Breast epithelium (tissue), 3 donors: ENCODE measurements around the gene SLC13A2.

Experiments used
- CTCF ChIP-seq, 3 donors: fragments of 450-650 bp; IDR thresholded peaks; one replicate each; pipeline ENCODE4 v1.5.1; 2016 to 2017; ENCODE audit warnings: antibody characterized with exemption in 3 of 3, mild to moderate bottlenecking in 3 of 3, moderate library complexity in 3 of 3
- POLR2A ChIP-seq: fragments of 450-650 bp; IDR thresholded peaks from one replicate; pipeline ENCODE4 v1.6.1; 2016; ENCODE audit warnings: antibody characterized with exemption, mild to moderate bottlenecking, moderate library complexity

GRCh38 chr17:28480799-28481571, 7.5 kb downstream of the SLC13A2 start:
- TF ChIP-seq CTCF (IDR thresholded peaks at IDR 0.05) (no peak), POLR2A (no peak)
